GM21723 (cell line): ENCODE results near the gene STARD6.
A peak's percentile ranks its signal among the peaks of the same experiment; 100 is the strongest.
"Not testable (repeated sequence)": the region's sequence is repeated elsewhere in the genome, so short reads cannot be mapped to it uniquely, and the experiment has no call there.

ENCODE experiments used
- ATAC-seq: cut with Tn5 transposase; IDR thresholded peaks from one replicate; pipeline ENCODE4 v1.9.1; 2021; ENCODE audit warnings: mild to moderate bottlenecking, moderate library complexity; ENCODE audit not compliant: unreplicated experiment

STARD6 gene, protein sequence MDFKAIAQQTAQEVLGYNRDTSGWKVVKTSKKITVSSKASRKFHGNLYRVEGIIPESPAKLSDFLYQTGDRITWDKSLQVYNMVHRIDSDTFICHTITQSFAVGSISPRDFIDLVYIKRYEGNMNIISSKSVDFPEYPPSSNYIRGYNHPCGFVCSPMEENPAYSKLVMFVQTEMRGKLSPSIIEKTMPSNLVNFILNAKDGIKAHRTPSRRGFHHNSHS

DNA sequence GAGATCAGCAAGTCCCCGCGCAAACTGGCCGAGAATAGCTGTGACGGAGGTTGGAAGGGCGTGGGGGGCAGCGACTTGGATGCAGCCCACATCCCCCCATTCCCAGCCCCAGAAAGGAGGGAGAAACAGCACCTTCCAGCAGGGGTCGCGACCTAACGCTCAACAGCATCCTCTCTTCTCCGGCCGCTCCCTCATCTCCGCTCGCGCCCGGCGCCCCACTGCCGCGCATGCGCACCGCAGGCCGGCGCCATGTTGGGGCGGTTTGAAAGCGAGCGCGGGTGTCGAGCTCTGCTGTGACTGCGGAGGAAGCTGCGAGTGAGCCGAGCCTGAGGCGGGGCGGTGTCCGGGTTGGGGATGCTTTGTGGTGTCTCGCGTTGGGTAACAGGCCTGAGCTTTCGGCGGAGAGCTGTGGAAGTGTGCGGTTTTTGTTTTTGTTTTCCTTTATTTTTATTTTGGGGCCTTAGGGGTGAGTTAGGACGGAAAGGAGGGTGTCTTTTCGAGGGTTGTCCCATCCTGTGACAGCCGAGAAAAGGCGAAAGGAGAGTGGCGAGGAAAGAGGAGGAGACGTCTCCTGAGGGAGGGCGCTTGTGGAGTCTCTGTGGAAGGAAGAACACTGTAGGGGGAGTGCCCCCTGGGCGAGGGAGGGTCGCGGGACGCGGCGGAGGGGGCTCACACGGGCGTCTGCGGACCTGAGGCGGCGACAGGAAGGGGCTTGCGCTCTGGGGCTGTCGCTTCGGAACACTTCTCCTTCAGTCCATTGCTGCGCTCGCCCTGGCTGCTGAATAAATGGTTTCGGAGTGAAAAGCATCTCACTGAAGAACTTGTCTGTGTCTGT, at the start of gene STARD6, which contains the start of gene C18orf54:
Gene STARD6 (minus strand): TSS at position 199 of the 835 bp plus-strand sequence. CDS start 3,285 bp downstream, outside the sequence.
Gene C18orf54 (plus strand): TSS at position 247 of the 835 bp plus-strand sequence. CDS start 2,667 bp downstream, outside the sequence.
- ATAC-seq: peak; percentile 95

DNA sequence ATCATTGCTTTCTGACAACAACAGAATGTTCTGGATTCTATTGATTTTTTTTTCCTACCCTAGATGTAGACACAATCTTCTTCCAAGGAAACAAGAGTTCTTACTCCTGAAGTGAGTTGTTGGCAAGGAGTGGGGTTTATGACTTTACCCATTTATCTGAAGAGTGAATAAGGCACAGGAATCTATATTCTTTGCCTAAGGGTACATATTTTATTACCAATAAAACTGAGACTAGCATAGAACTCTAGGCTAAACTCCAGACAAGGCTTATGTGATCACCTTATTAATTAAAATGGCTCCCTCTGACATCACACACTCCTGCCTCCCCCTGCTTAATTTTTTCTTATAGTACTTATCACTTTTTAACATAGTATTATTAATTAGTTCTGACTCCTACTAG, 47.6 kb upstream of the STARD6 start:
- no peak for ATAC-seq

DNA sequence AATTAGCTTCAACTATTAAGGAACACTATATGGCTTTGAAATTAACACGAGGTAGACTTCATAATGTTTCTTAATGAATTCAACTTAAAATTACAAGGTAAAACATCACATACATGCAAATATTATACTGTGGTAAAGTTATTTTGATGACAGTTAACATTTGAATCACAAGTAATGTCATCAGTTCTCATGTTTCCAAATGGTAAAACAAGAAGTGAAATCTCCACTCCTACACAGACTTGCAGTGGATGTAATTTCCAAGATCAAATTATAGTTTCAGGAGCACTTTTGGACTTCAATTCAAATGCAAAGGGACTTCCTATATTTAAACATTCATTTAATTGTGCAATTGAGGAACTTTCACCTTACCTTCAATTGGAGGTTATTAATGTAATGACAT, 39.1 kb upstream of the STARD6 start:
- ATAC-seq: no peak

DNA sequence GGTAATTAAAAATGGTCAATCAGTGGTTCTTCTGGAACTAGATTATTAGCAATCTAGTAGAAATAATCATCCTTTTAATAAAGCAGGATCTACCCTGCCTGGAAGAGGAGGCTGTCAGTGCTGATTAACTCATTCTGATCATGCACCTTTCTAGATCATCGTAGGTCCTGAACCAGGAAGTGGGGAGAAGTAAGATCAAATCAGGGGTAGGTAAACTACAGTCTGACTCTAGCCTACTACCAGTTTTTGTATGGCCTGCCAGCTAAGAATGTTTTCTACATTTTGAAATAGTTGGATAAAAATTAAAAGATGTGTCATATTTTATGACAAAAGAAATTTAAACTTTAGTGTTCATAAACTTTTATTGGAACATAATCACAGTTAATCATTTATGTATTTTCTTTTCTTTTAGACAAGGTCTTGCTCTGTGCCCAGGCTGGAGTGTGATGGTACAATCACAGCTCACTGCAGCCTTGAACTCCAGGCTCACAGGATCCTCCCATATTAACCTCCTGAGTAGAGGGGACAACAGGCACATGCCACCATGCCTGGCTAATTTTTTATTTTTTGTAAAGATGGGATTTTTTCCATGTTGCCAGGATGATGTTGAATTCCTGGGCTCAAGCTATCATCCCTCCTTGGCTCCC, 36.1 kb upstream of the STARD6 start:
- ATAC-seq: no peak

DNA sequence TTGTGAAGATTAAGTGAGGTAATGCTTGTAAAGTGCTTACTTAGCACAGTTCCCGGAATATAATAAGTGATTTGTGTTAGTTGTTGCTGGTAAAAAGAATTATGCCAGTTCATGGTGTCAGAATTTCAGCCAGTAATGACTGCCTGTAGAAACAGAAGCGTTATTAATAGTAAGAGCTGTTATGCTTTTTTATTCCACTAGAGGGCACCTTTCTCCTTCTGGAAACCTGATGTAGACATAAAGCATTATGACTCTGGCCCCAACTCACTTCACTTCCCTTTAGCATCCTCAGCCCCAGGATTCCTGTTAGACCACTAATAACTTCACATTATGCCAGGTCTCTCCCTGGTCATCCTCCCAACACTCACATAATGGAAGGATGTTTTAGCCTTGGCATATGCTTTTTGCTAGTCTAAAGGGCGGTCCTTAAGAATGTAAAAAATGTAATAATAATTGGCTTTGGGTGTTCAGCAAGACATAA, 34.9 kb upstream of the STARD6 start:
- peak; percentile 66 for ATAC-seq

DNA sequence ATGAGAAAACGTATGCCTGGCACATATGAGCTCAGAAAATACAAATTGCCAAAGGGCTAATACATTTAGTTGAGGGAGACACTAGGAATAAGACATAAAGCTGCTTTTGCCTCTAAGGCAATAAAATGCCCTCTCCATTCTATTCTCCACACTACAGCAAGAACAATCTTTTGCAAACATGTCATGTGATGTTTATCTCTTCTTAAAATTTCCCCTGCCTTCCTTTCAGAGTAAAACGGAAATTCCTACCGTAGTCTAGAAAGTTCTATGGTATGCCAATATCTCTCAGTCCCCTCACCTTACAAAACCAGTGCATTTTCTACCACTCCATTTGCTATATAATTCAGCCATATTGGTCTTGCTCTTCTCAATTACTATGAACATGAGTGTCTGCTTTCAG, 33.2 kb upstream of the STARD6 start:
- no peak for ATAC-seq

DNA sequence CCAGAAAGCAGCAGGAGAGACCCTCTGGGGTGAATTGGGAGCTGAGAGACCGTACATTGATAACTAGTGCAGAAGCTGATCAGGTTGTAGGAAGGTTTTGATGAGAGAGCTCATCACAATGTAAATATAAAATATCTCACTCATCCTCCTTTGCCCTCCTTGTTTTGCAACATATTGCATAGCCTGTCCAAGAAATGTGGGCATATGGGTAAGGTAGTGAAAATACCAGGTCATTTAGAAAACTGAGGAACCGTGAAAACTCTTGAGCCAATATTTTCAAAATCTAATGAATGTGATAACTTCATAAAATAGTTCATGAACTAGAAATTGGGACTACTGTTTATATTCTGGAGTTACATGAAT, 31.5 kb upstream of the STARD6 start:
- no peak for ATAC-seq

DNA sequence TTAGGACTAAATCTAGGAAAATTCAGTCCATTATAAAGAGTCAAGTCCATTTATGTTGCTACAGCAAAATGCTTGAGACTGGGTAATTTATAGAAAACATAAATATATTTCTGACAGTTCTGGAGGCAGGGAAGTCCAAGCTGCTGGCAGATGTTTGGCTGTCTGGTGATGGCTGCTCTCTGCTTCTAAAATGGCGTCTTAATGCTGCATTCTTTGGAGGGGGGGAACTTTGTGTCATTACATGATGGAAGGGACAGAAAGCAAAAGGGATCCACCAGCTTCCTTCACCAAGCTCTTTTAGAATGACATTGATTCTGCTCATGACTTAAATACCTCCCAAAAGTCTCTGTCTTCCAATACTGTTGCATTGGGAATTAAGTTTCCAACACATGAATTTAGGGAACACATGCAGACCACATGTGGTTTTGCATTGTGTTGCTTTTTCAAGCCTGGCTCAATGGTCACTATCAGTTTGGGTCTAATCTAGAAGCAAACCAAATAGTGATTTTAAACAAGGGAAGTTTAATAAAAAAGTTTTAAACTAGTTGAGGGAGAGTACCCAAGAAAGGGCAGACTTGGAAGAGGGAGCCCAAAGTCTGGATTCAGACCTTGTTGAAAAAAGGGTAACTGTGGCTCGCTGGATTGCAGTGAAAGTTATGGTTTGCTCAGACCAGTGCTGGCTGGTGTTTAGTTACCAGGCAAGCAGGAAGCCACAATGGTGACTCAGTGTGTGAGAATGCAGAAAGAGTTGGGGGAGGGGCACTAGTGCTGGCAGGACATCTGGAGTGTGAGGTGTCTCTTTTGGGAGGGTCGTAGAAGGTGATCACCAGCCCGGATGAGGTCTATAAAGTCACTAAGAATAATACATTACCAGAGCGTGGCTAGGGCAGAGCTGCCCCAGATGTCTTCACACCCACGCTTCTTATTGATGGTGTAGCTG, 30.8 kb upstream of the STARD6 start:
- peak; percentile 91 for ATAC-seq

DNA sequence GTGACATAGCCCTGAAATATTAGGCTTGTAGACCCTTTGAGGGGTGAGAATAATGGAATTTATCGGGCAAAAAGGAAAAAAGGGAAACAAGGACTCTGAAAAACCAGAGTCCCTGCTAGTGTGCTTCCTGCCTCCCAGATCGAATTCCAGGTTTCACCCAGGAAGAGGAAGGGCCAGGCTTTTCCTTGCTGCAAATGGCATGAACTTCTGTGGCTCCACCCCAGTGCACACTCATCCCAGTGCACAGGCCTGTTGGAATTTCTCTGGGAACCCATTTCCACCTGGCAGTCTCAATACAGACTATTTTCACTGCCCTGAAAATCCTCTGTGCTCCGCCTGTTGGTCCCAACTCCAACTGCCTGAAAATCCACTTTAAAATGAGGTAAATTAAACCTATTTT, 30.0 kb upstream of the STARD6 start:
- ATAC-seq: no peak

DNA sequence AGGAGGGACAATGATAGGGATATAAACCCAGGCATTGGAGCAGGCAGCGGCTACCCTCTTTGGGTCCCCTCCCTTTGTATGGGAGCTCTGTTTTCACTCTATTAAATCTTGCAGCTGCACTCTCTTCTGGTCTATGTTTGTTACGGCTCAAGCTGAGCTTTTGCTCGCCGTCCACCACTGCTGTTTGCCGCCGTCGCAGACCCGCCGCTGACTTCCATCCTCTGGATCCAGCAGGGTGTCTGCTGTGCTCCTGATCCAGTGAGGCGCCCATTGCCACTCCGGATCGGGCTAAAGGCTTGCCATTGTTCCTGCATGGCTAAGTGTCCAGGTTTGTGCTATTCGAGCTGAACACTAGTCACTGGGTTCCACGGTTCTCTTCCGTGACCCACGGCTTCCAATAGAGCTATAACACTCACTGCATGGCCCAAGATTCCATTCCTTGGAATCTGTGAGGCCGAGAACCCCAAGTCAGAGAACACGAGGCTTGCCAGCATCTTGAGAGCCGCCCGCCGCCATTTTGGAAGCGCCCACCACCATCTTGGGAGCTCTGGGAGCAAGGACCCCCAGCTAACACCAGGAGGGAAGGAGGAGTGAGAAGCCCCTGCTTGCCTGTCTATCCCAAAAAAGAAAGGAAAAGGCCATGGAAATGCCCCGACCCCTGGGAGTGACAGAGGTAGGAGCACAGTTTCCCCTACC, 29.3 kb upstream of the STARD6 start:
- not testable (repeated sequence) for ATAC-seq

DNA sequence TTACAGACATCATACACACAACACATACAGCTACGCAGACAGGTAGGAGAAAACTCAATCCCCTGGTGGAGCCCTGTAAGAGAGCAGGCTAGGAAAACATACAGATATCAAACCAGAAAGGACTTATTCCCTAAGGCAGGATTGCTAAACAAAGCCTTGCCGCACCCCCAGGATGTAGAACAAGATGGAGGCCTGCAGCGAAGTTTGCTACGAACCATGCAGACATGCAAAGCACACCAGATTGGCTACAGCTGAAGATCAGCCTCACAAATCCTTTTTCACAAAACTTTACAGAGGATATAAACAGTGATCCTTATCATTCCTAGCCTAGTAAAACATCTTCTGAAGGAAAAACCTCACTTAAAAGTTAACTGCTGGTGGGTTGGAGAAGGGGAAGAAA, 28.4 kb upstream of the STARD6 start:
- ATAC-seq: no peak

DNA sequence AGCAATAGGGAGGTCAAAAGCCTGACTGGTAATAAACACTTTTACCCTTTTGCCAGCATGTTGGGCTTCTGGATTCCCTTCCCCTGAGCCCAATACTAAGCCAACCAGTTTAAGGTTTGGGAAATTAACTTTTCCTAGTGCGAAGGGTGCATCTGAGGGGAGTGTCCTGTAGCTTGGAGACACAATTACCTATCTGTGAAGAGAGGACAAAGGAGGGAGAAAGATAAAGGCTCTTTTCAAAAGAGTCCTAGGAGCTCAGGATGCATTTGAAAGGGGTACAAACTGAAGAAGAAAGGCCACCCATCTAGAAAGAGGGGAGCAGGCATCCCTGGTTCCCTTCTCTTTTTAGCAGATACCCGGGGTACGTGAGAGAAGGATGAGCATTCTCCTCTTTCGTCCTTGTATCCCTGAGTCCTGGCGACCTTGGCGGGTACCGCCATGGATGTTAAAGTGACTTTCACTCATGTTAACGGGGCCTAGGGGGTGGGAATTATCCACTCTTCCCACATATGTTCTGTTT, 25.1 kb upstream of the STARD6 start:
- ATAC-seq: no peak

DNA sequence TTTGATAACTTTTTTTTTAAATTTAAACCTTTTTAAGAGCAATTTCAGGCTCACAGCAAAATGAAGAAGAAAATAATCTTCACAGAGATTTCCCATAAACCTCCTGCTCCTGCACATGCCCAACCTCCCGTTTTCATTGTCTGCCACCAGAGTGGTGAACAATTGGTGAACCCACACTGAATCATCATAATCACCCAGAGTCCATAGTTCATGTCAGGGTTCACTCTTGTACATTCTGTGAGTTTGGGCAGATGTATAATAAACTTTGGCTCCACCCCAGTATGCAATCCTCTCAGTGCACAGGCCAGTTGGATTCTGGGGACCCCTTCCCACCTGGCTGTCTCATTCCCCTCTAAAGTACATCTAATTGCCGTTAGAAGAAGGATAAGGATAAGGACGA, 24.4 kb upstream of the STARD6 start:
- ATAC-seq: no peak

DNA sequence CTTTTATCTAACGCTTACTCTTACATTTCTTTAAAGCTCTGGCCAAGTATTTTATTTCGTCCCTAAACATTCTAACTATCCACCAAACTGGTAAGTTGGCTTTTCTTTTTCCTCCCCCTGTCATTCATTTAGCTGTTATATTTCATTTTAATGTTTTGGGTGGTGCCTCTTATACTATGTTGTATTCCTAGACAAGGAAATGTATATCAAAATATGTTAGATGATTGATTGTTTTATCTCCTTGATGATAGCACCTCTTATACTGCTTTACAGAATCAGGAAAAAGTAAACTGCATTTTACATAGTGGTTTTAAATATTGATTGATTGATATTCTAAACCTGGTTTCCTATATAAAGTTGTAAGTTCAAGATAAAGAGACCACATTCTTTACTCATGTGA, 24.0 kb upstream of the STARD6 start:
- ATAC-seq: no peak

DNA sequence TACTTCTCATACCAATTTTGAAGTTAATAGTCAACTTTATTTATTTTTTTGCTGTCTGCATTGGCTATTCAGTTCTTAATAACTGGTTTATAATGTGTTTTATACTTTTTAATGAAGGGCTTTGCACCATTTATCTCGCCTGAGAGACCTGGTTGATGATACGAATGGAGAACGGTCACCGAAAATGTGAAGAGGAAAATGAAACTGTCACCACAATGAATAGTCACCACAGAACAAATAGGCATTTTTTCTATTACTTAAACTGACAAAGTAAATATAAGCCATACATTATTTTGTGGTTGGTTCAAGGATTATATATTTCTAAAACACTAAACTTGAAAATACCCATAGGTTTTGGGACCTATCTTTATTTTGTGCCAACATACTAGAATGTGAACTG, 20.4 kb upstream of the STARD6 start:
- no peak for ATAC-seq

DNA sequence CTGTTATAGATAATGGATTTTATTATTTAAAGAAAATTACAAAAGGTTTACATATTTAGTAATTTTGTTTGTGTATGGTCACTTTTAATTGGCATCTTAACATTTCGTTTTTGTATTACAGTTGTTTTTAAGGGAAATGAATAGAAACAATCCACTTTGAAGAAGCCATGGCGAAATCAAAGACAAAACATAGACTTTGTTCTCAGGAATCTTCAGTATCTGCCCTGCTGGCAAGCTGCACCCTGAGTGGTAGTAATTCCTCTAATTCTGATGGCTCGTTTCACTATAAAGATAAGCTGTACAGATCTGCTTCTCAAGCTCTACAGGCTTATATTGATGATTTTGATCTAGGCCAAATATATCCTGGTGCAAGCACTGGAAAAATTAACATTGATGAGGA, 2.7 kb upstream of the STARD6 start:
- ATAC-seq: no peak

DNA sequence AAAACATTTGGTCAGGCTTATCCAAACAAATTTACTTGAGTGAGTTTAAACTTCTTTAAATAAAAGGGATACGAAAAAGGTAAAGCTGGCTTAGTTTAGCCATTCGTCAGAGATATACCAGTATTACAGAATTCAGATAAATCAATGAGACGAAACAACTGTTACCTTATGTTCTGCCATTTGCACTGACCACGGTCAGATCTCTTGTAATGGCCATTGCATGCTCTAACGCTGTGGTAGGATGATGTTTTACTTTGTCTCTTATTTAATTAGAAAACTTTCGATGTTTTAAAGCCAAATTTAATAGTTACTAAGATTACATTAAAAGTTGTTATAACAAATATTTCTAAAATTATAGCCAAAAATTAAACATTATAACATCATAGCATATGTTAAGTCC, 1.6 kb upstream of the STARD6 start:
- no peak for ATAC-seq

DNA sequence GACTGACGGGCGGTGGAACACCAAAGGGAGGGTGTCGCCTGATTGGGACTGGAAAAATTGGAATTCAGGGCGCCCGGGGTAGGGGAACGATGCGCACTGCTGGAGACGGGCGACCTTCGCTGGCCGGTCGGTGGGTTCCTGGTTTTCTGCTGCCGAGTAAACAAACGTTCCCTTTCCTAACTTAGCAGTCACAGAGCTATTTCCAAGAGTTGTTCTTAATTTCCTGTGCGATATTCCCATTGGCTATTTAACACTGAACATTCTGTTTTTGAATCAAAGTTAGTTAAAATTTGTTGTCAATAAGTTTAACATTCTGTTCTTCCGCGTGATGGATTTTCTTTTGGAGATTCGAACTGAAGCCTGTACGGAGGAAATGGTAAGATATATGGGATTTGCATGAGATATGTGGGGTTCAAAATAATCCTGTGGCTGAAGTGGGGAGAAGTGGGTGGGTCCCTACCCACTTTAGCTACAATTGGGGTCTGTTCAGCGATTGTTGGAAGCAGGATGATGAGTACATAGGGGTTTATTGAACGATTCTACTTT, 910 bp upstream of the STARD6 start:
- ATAC-seq: peak; percentile 25

DNA sequence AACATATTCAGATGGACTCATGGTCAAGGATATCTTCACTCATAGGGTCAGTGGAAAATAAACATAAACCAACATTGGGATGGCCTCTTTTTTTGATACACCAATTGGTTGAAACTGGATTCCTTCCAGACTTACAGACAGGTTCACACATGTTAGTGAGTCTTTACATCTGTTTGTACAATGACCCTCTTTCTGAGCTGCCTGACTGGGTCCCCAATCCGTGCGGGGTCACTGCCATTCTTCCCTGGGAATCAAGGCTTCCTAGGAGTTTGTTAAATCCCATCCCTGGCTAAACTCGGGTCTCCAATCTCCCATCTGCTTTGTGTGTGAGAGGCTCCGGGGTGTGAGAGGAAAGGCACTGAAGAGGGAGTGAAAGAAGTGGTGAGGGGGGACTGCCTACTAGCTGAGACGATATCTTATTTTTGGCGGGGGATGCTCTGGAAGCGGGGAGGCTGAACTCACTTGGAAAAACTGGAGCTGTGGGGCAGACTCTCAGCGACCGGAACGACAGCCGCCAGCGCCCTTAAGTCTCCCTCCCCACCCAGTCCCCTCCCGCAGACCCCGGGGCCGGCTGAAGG, 487 bp downstream of the STARD6 start:
- peak; percentile 52 for ATAC-seq
